Upper lobe of left lung (tissue), 4 donors: ENCODE data around the gene WFDC5.

Source experiments
- POLR2A ChIP-seq, 4 donors: fragments of 450-650 bp; IDR thresholded peaks; one replicate each; pipeline ENCODE4 v1.5.1; 2016 to 2017; ENCODE audit warnings: antibody characterized with exemption in 4 of 4, mild to moderate bottlenecking in 2 of 4
- TF ChIP-seq, protein P1 (sequence below), 6 experiments: fragments of 450-650 bp in 4 of 6; fragments of 200-600 bp in 2 of 6; sonication (generic) in 2 of 6; IDR thresholded peaks; one replicate each; pipeline ENCODE4 v1.5.1; 2016 to 2019; ENCODE audit warnings: antibody characterized with exemption in 6 of 6

DNA sequence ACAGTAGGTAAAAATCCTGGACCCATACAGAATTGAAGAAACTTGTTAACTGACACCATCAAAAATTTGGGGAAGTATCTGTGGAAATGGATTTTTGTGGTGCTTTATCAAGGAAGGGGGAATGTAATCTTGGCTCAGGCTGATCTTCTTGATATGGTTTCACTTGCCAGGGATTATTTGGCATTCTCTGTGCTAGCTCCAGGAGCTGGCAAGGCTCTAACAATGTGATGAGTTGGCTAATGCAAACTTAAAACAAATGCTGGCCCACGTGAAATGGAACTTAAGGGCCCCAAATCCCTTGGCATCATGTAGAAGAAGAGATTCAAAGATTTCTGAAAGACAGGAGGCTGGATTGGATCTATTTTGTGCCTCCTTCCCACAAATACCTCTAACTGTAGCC is 27.2 kb downstream of the WFDC5 start:
- TF ChIP-seq POLR2A (IDR thresholded peaks at IDR 0.05): no peak
- TF ChIP-seq, protein P1, sequence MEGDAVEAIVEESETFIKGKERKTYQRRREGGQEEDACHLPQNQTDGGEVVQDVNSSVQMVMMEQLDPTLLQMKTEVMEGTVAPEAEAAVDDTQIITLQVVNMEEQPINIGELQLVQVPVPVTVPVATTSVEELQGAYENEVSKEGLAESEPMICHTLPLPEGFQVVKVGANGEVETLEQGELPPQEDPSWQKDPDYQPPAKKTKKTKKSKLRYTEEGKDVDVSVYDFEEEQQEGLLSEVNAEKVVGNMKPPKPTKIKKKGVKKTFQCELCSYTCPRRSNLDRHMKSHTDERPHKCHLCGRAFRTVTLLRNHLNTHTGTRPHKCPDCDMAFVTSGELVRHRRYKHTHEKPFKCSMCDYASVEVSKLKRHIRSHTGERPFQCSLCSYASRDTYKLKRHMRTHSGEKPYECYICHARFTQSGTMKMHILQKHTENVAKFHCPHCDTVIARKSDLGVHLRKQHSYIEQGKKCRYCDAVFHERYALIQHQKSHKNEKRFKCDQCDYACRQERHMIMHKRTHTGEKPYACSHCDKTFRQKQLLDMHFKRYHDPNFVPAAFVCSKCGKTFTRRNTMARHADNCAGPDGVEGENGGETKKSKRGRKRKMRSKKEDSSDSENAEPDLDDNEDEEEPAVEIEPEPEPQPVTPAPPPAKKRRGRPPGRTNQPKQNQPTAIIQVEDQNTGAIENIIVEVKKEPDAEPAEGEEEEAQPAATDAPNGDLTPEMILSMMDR (IDR thresholded peaks at IDR 0.05): no peak
